Epithelial cell of proximal tubule (primary cell): ENCODE measurements around the gene MCEE. TPM values are rescaled to one million over a fixed set of nuclear protein-coding genes. Genes with fewer than 3 reads are reported as not detected.

Source experiments
- DNase-seq: peaks from one replicate; pipeline ENCODE4 v3.0.0-alpha.2; 2011; ENCODE audit warnings: low read depth
- H3K4me3 ChIP-seq: 2 replicates; pipeline ENCODE4 v1.5.1; 2011; ENCODE audit warnings: low read depth, mild to moderate bottlenecking, low read length
- CTCF ChIP-seq: conservative IDR thresholded peaks from 2 replicates; pipeline ENCODE4 v1.5.1; 2012; ENCODE audit warnings: low read depth, mild to moderate bottlenecking, low read length
- total RNA-seq: library from RNA; depleted of rRNA; stranded (reverse); fragments of >200 nt; gene quantifications from 2 replicates; pipeline ENCODE4 v1.2.3, GENCODE V29; 2015

MCEE gene
- total RNA-seq, 1 donor from 2014 or later = 2.4 TPM

GRCh38 chr2:71074893-71075395 is 55.1 kb downstream of the MCEE start:
- no peak for DNase-seq
- TF ChIP-seq CTCF = no peak
- no peak overlapping the region for H3K4me3 ChIP-seq

- DNase-seq = no peak
- no peak overlapping the region for H3K4me3 ChIP-seq
- no peak for TF ChIP-seq CTCF
Observed at GRCh38 chr2:71073475-71073874, 56.6 kb downstream of the MCEE start.

- no peak for TF ChIP-seq CTCF
- no peak overlapping the region for H3K4me3 ChIP-seq
- no peak for DNase-seq
Observed at GRCh38 chr2:71072492-71072891, 57.5 kb downstream of the MCEE start.

- no peak for TF ChIP-seq CTCF
- no peak for DNase-seq
- no peak overlapping the region for H3K4me3 ChIP-seq
Observed at GRCh38 chr2:71071681-71072398, 58.2 kb downstream of the MCEE start.

GRCh38 chr2:71070294-71071093 is 59.5 kb downstream of the MCEE start:
- peak; percentile 46 for TF ChIP-seq CTCF
- no peak overlapping the region for H3K4me3 ChIP-seq
- DNase-seq = no peak

GRCh38 chr2:71069376-71069775 is 60.7 kb downstream of the MCEE start:
- DNase-seq = no peak
- H3K4me3 ChIP-seq = peak overlapping the region; percentile 74
- no peak for TF ChIP-seq CTCF
